ENCODE results near the gene BCL2L1.

The BCL2L1 gene

GRCh38 chr20:31691646-31692275 is 30.9 kb downstream of the BCL2L1 start:
- no peak for DNase-seq (ENCODE audit: low read depth in 2 of 2)

GRCh38 chr20:31690124-31690666 is 32.5 kb downstream of the BCL2L1 start:
- DNase-seq (ENCODE audit: low read depth in 2 of 2): no peak

- no peak for DNase-seq (ENCODE audit: low read depth in 2 of 2)
Measured at GRCh38 chr20:31689141-31689540, 33.5 kb downstream of the BCL2L1 start.

- no peak for DNase-seq (ENCODE audit: low read depth in 2 of 2)
Measured at GRCh38 chr20:31687777-31688176, 34.9 kb downstream of the BCL2L1 start.

GRCh38 chr20:31685853-31686643 is 36.6 kb downstream of the BCL2L1 start:
- DNase-seq (ENCODE audit: low read depth in 2 of 2): no peak

GRCh38 chr20:31684153-31685015 is 38.3 kb downstream of the BCL2L1 start:
- no peak for DNase-seq (ENCODE audit: low read depth in 2 of 2)

GRCh38 chr20:31682927-31683326 is 39.7 kb downstream of the BCL2L1 start:
- no peak for DNase-seq (ENCODE audit: low read depth in 2 of 2)

GRCh38 chr20:31682352-31682751 is 40.3 kb downstream of the BCL2L1 start:
- DNase-seq (ENCODE audit: low read depth in 2 of 2): no peak

- DNase-seq (ENCODE audit: low read depth in 2 of 2): no peak
Measured at GRCh38 chr20:31681769-31682168, 40.9 kb downstream of the BCL2L1 start.

GRCh38 chr20:31681128-31681727 is 41.4 kb downstream of the BCL2L1 start:
- no peak for DNase-seq (ENCODE audit: low read depth in 2 of 2)

GRCh38 chr20:31680286-31681127 is 42.2 kb downstream of the BCL2L1 start:
- DNase-seq (ENCODE audit: low read depth in 2 of 2): no peak

GRCh38 chr20:31679357-31680285 is 43.0 kb downstream of the BCL2L1 start:
- DNase-seq (ENCODE audit: low read depth in 2 of 2): no peak

- DNase-seq (ENCODE audit: low read depth in 2 of 2): no peak
Measured at GRCh38 chr20:31678389-31679356, 44.0 kb downstream of the BCL2L1 start.

GRCh38 chr20:31677553-31678260 is 45.0 kb downstream of the BCL2L1 start:
- DNase-seq (ENCODE audit: low read depth in 2 of 2): no peak

GRCh38 chr20:31676609-31676989 is 46.1 kb downstream of the BCL2L1 start:
- DNase-seq (ENCODE audit: low read depth in 2 of 2): no peak

- DNase-seq (ENCODE audit: low read depth in 2 of 2): peak; percentile 49 to 59
Measured at GRCh38 chr20:31675828-31676608, 46.6 kb downstream of the BCL2L1 start.

Measured in stimulated activated CD4-positive, alpha-beta T cell treated with anti-CD3 and anti-CD28 coated beads, Interleukin-15, amount 100 ng/mL, for 48 hours (primary cell).